Stimulated activated naive CD8-positive, alpha-beta T cell treated with anti-CD3 and anti-CD28 coated beads, Interleukin-15, Interleukin-2, amounts not matched to agents 100 ng/mL and 50 ng/mL, for 24 hours (primary cell): ENCODE data around the gene GPC6.

Source experiments
- H3K27ac Mint-ChIP-seq: one replicate; pipeline ENCODE4 v1.8.0; 2021; ENCODE audit warnings: mild to moderate bottlenecking, mixed read lengths
- H3K27me3 Mint-ChIP-seq: one replicate; pipeline ENCODE4 v1.8.0; 2021; ENCODE audit warnings: mixed read lengths
- H3K36me3 Mint-ChIP-seq: one replicate; pipeline ENCODE4 v1.8.0; 2021; ENCODE audit warnings: low read depth, mixed read lengths
- H3K4me1 Mint-ChIP-seq: one replicate; pipeline ENCODE4 v1.8.0; 2021; ENCODE audit warnings: low read depth, mixed read lengths
- H3K4me3 Mint-ChIP-seq: one replicate; pipeline ENCODE4 v1.8.0; 2021; ENCODE audit warnings: mild to moderate bottlenecking, mixed read lengths
- H3K9me3 Mint-ChIP-seq: one replicate; pipeline ENCODE4 v1.8.0; 2021; ENCODE audit warnings: mixed read lengths

The GPC6 gene

DNA sequence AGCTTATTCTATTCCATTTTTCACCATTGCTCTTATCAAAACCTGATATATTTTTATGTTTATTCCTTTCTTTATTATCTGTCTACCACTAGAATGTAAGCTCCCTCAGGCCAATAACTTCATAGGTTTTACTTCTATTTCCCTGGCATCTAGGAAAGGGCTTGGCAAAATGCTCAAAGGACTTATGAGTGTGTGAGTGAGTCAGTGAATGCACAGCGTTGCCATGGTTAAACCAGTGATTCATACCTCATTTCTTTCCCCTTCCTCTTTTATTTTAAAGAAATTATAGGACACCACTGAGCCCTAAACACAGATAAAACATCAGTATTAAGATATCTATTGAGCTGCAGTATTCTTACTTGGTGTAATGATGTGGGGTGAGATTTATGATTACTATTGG is 162.1 kb downstream of the GPC6 start:
- no peaks in the 10 kb centered on the region for H3K36me3 Mint-ChIP-seq

DNA sequence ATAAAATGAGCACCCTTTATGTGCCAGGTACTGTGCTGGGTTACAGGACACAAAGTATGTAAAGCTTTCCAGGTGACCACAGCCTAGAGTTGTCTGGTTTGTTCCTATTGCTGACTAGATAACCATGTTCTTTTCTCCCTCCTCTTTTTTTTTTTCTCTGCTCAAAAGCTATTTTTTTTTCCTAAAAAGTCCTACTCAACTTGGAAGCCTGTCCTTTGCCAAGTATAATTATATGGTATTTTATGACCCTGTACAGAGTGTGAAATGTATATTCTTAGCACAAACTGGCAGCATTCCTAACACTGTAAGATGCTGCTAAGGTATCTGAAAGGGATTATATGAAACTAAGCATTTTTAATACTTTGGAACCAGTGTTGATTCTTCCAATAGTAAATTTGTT is 171.0 kb downstream of the GPC6 start:
- Mint-ChIP-seq H3K9me3 (no peaks in the 10 kb centered on the region), H3K4me3 (no peak overlapping the region), H3K27me3 (no peaks in the 10 kb centered on the region), H3K27ac (no peak overlapping the region), H3K36me3 (no peaks in the 10 kb centered on the region), H3K4me1 (no peaks in the 10 kb centered on the region)

More for the DNA sequence above, 162.1 kb downstream of the GPC6 start:
- no peaks in the 10 kb centered on the region for H3K27me3 Mint-ChIP-seq
- peaks cover 5% of the 10 kb centered on the region for H3K9me3 Mint-ChIP-seq
- no peak overlapping the region for H3K27ac Mint-ChIP-seq
- no peaks in the 10 kb centered on the region for H3K4me1 Mint-ChIP-seq
- H3K4me3 Mint-ChIP-seq: no peak overlapping the region

DNA sequence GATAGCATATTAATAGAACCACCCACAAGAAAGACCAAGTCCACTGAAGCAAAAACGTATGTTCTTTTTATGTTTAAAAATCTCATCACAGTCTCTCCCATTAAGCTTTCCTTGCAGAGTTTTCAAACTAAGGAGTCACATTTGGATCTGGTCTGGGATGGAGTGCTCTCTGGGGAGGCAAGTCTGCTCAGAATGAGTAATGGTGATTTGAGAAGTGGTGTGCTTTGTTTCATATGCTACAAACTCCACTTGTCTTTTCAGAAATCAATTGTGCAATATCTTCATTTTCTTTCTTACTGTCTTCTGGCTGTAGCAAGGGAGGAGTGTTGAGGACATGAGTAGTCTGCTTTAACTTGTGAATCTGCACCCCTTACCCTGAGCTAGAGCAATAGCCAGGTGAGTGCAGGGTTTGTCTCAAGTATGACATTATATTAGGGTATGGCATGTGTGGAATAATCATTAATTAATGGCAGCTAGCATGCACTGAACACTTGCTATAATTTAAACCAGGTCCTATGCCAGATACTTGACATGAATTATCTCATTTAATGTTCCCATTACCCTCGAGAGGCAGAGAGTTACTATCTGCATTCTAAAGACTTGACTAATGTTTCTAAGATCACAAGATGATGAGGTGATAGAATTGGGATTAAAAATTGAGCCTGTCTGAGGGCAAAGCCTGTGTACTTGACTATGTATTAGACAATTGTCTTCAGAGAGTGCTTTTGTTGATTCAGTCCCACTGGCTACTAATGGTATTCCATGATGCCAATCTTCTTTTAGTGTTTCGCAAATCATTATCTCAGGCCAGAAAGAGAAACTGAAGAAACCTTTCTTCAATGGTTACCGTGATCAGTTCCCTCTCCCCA is 171.8 kb downstream of the GPC6 start:
- Mint-ChIP-seq H3K4me1 (no peaks in the 10 kb centered on the region), H3K36me3 (no peaks in the 10 kb centered on the region), H3K9me3 (no peaks in the 10 kb centered on the region), H3K27me3 (no peaks in the 10 kb centered on the region), H3K27ac (no peak overlapping the region), H3K4me3 (no peak overlapping the region)

DNA sequence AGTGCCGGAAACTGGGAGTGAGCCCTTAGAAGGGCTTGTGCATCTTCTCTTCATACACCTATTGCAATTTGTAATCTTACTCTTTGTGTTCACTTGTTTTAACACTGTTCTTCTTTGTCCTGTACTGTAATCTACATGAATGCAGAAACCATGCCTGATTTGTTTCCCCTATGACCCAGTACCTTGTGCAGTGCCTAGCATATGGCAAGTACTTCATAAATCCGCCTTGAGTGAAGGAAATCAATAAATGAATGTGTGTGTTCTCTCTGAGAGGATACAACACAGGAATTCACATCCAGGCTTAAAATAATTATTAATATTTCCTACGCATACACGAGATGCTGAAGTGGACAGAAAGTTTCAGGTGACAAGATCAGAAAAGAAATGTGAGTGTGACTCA is 172.6 kb downstream of the GPC6 start:
- Mint-ChIP-seq H3K36me3 (no peaks in the 10 kb centered on the region), H3K27ac (no peak overlapping the region), H3K9me3 (no peaks in the 10 kb centered on the region), H3K4me1 (no peaks in the 10 kb centered on the region), H3K27me3 (no peaks in the 10 kb centered on the region), H3K4me3 (no peak overlapping the region)

DNA sequence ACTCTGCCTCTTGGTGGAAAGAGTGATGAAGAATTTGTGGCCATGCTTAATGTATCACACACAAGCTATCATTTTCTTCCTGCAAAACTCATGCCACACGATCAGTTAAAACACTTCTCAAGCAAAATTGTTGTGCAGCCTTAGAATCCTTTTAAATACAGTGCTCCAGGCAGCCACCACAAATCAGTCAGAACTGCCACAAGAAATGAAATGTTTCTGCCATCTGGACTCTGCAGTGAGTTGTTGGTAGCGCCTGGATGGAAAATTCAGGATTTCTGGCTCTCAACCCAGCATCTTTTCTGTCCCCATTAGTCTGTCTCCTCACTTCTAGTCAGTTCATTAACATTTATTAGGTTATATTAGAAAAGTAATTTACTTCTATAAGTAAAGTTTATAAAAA is 179.5 kb downstream of the GPC6 start:
- Mint-ChIP-seq H3K4me3 (no peak overlapping the region), H3K36me3 (no peaks in the 10 kb centered on the region), H3K27ac (no peak overlapping the region), H3K27me3 (no peaks in the 10 kb centered on the region), H3K9me3 (no peaks in the 10 kb centered on the region), H3K4me1 (no peaks in the 10 kb centered on the region)

DNA sequence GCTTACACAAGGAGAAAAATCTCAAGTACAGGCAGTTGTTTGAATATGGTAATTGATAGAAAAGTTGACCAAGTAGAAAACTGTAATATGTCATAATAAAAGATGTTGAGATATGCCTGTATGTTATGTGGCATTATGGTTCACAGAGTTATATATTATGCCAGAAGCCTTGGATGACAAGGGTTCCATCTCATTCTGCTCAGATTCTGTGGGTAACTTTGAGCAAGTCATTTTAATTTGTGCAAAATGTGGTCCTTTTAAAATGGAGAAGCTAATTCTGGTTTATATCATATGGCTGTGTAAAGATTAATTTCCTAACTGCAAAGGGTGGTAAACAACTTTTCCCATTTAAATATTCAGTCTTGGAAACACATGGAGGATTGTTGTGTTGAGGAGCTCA is 180.9 kb downstream of the GPC6 start:
- Mint-ChIP-seq H3K4me1 (no peaks in the 10 kb centered on the region), H3K27me3 (no peaks in the 10 kb centered on the region), H3K27ac (no peak overlapping the region), H3K4me3 (no peak overlapping the region), H3K36me3 (no peaks in the 10 kb centered on the region), H3K9me3 (no peaks in the 10 kb centered on the region)

DNA sequence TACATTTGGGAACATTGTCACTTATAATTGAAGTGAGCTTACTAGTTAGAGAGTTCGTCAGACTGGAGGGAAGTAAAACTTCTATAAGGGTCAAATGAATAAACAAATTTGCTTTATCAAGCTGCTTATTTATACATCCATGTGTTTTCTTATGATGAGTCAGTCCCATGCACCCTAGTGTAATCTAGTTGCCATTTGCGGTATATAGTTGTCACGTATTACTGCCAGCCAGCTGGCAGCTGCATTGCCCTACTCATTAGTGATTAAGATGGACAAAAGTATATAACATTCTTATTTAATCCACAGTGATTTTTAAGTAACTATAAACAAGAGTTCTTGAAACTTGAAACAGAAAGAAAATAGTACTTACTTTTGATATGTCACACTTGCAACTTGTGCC is 182.4 kb downstream of the GPC6 start:
- Mint-ChIP-seq H3K4me3 (no peak overlapping the region), H3K36me3 (no peaks in the 10 kb centered on the region), H3K27me3 (no peaks in the 10 kb centered on the region)

DNA sequence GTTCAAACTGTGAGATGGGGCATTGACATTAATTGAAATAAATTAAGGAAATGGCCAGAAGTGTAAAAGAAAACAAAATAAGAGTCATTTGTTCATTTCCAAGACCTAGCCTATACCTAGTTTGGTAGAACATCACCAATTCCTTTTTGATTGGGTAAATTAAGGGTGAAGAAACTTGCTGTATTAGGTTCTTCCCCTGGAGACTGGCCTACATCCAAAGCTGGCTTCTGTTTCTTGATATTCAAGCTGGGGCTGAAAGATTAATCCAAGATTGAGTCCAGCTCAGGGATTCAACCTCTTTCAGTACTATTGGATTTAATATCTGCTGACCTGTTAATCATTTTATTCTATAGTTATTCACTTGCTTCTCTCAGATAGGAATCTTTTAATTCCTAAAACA is 183.2 kb downstream of the GPC6 start:
- Mint-ChIP-seq H3K36me3 (no peaks in the 10 kb centered on the region), H3K4me3 (no peak overlapping the region), H3K4me1 (no peaks in the 10 kb centered on the region), H3K27me3 (no peaks in the 10 kb centered on the region), H3K27ac (no peak overlapping the region), H3K9me3 (no peaks in the 10 kb centered on the region)

More for the DNA sequence above, 182.4 kb downstream of the GPC6 start:
- Mint-ChIP-seq H3K9me3 (no peaks in the 10 kb centered on the region), H3K4me1 (no peaks in the 10 kb centered on the region), H3K27ac (no peak overlapping the region)

DNA sequence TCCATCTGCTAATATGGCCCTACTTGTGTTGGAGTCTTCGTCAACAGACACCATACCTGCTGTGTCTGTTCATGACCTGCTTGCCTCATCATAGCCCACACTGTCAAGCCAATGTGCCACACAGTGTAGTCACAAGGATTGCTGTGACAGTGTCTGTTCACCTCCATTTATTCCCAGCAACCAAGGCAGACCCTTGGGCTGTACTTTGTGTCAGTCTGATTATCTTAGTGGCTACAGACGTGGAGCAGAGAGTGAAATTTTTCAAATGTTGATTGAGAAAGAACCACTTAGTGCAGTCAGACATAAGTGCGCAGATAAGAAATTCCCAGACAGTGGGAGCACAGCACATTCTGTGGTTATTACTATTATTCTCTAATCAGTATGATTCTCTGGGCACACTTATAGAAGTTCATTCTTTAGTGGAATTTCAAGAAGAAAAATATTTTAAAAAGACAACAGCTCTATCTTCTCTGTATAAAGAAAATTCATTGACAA is 184.6 kb downstream of the GPC6 start:
- Mint-ChIP-seq H3K27ac (no peak overlapping the region), H3K9me3 (no peaks in the 10 kb centered on the region), H3K4me1 (no peaks in the 10 kb centered on the region), H3K27me3 (no peaks in the 10 kb centered on the region), H3K4me3 (no peak overlapping the region), H3K36me3 (no peaks in the 10 kb centered on the region)

DNA sequence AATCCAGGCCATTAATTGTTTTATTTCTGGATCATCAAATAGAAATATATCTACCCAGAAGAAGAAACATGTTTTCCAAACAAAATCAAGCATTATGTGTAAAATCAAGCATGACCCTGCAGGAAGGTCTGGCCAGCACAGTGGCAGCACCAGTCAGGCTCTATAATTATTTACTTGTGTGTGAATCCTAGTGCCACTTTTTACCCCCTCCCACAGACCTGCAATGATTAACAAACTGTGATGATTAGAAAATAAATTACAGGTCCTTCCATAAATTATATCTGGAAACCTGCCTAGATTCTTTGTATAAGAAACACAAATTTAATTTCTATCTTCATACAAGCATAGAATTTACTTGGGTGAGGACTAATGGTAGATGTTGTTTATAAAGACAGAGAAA is 186.1 kb downstream of the GPC6 start:
- no peak overlapping the region for H3K27ac Mint-ChIP-seq
- H3K4me3 Mint-ChIP-seq: no peak overlapping the region
- no peaks in the 10 kb centered on the region for H3K36me3 Mint-ChIP-seq
- no peaks in the 10 kb centered on the region for H3K4me1 Mint-ChIP-seq
- H3K9me3 Mint-ChIP-seq: no peaks in the 10 kb centered on the region
- H3K27me3 Mint-ChIP-seq: no peaks in the 10 kb centered on the region

DNA sequence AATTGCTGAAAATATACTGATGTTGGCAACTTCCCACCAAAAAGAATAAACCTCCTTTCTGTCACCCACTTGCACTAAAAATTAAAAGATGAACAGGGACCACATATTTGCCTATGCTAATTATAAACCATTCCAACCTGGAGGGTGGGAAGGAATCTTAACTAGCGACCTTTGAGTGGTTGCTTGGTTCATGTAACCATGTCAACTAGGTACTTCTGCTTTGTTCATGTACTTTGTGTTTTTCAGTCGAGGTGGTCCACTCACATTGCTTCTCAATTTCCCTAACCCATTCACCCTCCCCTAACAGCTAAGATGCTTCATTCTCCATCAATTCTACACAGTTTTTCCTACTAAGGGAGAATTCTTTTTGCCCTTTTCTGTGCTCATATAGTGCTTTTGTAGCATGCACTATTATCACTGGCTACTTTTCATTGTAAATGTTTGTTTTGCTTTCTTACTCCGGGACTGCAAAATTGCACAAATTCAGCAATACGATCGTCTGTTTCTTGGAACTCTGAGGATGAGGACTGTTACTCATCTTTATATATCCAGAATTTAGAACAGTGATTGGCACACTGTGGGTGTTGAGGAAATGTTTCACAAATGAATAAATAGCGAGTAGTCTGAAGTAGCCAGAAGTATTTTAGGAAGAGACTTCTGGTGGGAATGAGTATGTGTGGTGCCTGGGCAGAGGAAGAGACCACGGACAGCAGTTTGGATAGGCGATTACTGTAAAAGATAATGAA is 187.5 kb downstream of the GPC6 start:
- no peak overlapping the region for H3K4me3 Mint-ChIP-seq
- no peak overlapping the region for H3K27ac Mint-ChIP-seq
- H3K4me1 Mint-ChIP-seq: no peaks in the 10 kb centered on the region
- no peaks in the 10 kb centered on the region for H3K36me3 Mint-ChIP-seq
- H3K9me3 Mint-ChIP-seq: no peaks in the 10 kb centered on the region
- H3K27me3 Mint-ChIP-seq: no peaks in the 10 kb centered on the region

DNA sequence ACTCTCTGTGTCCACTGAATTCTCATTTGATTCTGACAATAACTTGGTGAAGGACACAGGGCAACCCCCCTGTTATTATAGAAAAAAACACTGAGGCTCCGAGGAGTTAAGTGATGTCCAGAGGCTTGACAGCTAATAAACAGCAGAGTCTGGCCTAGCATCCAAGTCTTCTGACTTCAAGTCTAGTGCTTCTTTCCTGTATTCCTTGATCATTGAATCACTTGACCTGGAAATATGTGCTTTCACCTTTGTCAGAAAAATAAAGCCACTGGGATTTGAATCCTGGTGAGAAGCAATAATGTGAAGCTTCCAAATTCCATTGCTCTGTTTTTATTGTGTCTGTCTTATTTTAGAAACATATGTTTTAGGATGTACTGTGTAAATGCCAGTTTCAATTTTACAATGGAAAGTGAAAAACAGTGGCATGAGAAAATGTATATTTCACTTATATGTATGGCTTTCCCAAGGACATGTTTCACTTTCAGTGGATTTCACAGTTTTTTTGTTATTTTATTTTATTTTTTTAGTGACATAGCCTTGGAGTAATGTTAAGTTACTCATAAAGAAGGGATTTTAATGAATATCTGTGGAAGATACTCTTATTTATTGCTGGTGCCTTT is 190.2 kb downstream of the GPC6 start:
- Mint-ChIP-seq H3K27ac (no peak overlapping the region), H3K4me1 (no peaks in the 10 kb centered on the region), H3K27me3 (no peaks in the 10 kb centered on the region), H3K36me3 (no peaks in the 10 kb centered on the region), H3K9me3 (no peaks in the 10 kb centered on the region), H3K4me3 (no peak overlapping the region)

DNA sequence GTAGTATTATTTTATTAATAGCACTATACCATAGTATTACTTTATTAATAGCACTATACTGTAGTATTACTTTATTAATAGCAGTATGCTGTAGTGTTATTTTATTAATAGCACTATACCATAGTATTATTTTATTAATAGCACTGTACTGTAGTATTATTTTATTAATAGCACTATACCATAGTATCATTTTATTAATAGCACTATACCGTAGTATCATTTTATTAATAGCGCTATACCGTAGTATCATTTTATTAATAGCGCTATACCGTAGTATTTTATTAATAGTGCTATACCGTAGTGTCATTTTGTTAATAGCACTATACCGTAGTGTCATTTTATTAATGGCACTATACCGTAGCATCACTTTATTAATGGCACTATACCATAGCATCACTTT is 191.8 kb downstream of the GPC6 start:
- Mint-ChIP-seq H3K4me3 (no peak overlapping the region), H3K36me3 (no peaks in the 10 kb centered on the region), H3K27ac (no peak overlapping the region), H3K9me3 (no peaks in the 10 kb centered on the region), H3K27me3 (no peaks in the 10 kb centered on the region), H3K4me1 (no peaks in the 10 kb centered on the region)

DNA sequence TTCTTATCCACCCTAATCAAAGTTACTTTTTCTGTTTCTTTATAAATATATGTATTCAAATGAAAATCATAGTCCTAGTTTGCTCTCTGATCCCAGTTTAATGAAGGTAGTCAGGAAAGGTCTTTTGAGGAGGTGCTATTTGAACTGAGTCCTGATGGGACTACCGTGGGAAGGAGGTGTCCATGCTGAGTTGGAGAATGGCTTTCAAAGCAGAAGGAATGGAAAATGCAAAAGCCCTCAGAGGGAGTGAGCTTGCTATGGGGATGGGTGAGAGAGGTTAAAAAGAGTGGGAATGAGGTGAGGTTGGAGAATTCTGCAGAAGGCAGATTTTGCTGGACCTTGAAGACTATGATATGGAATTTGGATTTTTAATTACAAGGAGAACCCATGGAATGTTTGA is 193.6 kb downstream of the GPC6 start:
- Mint-ChIP-seq H3K4me3 (no peak overlapping the region), H3K36me3 (no peaks in the 10 kb centered on the region), H3K4me1 (no peaks in the 10 kb centered on the region), H3K9me3 (no peaks in the 10 kb centered on the region), H3K27ac (no peak overlapping the region), H3K27me3 (no peaks in the 10 kb centered on the region)

DNA sequence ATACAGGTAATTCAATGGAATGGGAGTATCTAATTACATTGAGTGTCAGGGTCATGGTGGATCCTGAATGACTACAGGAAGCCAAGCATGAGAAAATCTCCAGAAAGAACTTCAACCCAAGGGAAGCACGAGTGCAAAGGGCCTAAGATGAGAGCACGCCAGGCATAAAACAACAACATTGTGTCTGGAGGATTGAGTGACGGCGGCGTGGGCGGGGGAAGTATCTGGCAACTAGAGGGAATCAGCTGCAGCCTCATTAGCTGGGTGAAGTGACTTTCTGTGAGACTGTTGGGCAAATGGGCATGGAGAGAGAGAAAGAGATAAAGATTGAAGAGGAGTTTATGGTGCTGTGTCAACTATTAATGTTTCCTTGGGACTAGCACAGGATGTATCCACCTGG is 194.3 kb downstream of the GPC6 start:
- Mint-ChIP-seq H3K9me3 (no peaks in the 10 kb centered on the region), H3K27me3 (no peaks in the 10 kb centered on the region), H3K36me3 (no peaks in the 10 kb centered on the region), H3K27ac (no peak overlapping the region), H3K4me3 (no peak overlapping the region), H3K4me1 (no peaks in the 10 kb centered on the region)
